Glomerular endothelial cell (primary cell): ENCODE measurements around the gene DDX1. TPM values are rescaled to one million over a fixed set of nuclear protein-coding genes. Genes with fewer than 3 reads are reported as not detected.

Source experiments
- DNase-seq: peaks from one replicate; pipeline ENCODE4 v3.0.0-alpha.2; 2011; ENCODE audit warnings: low read depth, low spot score; ENCODE audit errors: extremely low read depth
- total RNA-seq: library from RNA; depleted of rRNA; stranded (reverse); fragments of >200 nt; gene quantifications from 2 replicates; pipeline ENCODE4 v1.2.3, GENCODE V29; 2015

The DDX1 gene
- total RNA-seq, 1 donor from 2014 or later, result 65.9 TPM

- no peak for DNase-seq
Observed at GRCh38 chr2:15658911-15659310, 67.2 kb downstream of the DDX1 start.

DNA sequence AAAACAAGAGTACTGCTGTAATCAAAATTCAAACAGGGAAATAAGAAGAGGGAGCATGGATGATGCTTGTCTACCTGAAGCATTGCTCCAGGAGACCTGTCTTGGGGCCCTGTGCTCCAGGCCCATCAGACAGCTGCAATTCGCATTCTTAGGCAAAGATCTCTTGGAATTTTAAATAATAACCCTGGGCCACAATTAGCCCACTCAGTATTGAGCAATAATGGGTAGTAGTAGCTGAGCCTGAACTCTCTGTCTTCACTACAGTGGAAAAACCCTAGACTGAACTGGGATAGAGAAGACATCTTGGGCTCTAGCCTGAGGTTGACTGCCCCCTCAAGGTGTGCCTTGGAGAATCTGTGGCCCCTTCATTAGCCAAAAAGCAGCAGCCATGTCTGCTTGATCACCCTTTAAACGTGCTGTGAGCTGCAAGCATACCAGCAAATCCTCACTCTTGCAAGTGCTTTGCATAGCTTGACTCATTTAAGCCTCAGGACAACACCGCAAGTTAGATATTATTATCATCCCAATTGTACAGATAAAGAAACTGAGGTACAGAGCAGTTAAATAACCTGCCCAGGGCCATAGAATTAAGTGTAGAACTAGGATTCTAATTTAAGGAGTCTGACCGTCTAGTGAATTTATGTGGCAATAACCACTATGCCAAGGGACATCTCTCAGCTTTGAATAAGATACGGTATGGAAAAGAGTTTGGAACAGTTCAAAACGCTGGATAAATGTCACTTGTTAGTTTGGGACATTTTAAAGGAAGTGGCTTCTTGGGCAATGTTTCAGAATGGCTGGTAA is 69.0 kb downstream of the DDX1 start:
- no peak for DNase-seq

- DNase-seq, result no peak
Observed at GRCh38 chr2:15661295-15661569, 69.6 kb downstream of the DDX1 start.

DNA sequence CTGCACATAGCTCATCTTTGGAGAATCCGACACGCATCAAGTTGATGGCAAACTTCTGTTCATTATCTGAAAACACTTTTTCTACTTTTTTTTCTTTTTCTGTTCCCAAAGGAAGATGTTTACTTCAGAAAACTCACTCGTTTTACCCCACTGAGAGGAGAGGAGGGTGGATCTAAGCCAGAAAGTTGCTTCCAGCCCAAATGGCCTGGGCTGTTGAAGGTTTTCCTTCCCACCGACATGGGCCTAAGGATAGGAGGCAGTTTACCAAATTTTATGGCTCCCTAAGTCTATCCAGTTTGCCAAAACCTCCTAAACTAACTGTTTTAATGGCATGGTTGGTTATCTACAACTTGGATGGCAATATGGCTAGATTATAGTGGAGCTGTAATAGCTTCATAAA is 70.4 kb downstream of the DDX1 start:
- DNase-seq, result no peak

DNA sequence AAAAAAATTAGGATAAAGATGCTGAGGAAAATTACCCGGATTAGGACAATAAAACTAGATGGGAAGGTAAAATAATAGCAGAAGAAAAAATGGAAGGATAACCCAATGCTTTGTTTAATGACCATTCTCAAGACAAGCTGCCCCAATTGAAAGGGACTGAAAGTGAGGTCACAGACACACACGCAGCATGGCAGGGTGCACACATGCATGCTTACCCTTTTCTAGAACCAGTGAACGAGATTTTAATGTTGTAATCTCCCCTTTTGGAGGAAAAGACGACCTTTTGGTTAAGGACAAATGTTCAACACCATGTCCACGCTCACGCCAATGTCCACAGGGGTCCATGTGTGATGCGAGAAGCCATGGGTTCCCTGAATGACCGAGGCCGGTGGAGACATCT is 70.9 kb downstream of the DDX1 start:
- no peak for DNase-seq

DNA sequence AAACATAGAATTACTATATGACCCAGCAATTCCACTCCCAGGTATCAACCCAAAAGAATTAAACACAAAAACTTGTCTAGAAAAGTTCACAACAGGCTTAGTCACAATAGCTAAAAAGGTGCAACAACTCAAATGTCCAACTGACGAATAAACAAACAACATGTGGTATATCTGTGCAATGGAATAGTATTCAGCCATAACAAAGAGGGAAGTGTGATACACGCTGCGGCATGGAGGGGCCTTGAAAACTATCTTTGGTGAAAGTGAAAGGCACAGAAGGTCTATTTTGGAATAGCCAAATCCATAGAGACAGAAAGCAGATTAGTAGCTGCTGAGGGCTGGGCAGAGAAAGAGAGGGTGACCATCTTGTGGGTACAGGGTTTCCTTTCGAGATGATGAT is 72.1 kb downstream of the DDX1 start:
- DNase-seq, result no peak

DNA sequence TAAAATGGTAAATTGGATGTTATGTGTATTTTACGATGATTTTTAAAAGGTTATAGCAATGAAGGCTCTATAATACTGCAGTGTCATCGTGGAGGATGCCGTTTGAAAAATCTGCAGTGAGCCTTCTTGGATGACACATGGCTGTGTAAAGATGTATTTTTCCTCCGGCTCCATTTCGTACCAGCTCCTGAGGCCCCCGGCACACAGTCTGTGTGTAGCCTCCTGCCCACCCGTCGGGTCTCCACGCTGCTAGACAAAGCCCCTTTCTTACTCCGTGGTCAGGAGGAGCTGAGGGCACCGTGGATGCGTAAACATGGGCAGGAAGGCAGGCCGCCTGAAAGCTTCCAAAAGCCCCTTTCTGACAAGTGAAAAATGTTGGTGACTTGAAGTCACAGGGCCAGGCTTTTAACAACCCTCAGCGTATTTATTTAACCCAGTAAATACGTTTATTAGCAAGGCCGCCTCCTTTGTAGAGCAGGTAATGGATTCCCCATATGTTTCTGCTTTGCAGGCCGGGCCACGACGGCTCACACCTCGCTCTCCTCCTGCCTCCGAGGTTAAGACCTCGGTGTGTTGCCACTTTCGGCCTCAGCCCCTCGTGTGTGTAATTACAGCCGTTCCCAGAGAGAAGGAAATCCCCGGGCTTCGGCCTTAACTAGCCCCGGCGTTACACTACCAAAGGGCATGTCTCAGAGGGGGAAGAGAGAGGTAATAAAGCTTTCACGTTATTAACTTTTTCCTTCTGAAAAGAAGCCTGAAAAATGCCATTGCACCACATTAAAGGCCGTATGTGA is 72.8 kb downstream of the DDX1 start:
- no peak for DNase-seq

DNA sequence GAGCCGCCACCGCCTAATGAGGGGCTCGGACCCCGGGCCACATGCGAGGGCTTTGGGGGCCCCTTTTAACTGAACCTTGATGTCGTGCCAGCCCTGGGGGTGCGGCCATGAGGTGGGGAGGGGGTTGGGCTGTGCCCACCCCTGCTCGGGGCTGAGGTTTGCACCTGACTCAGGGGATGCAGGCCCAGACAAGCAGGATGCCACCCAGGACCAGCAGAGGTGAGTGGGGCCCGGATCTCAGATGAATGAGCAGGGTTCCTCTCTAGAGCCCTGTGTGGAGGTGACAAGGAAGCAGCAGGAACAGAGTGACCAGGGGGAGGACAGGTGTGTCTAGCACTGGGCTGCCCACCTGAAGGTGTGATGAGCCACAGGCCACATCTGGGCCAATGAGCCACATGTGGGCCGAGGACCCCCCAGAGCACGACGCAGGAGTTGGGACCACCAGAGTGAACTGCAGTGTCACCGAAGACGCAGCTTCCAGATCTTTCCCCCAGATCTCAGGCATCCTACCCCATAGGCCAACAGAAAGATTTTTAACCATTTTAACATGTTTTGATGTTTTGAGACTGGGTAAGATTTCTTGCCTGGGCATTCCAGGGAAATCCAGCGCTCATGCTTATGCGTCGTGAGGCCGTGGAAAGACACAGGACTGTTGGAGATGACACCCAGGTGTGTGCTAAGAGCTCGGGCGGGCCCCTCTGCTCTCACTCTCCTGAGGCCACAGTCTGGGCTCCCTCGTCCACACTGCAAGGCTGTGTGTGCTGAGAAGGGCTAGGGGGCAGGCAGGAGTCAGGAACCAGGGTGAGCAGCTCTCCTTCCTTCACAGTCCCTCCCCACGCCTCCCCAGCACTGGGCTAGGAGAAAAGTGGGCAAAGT is 73.6 kb downstream of the DDX1 start:
- DNase-seq, result no peak

GRCh38 chr2:15665943-15666460 is 74.3 kb downstream of the DDX1 start:
- DNase-seq, result no peak

DNA sequence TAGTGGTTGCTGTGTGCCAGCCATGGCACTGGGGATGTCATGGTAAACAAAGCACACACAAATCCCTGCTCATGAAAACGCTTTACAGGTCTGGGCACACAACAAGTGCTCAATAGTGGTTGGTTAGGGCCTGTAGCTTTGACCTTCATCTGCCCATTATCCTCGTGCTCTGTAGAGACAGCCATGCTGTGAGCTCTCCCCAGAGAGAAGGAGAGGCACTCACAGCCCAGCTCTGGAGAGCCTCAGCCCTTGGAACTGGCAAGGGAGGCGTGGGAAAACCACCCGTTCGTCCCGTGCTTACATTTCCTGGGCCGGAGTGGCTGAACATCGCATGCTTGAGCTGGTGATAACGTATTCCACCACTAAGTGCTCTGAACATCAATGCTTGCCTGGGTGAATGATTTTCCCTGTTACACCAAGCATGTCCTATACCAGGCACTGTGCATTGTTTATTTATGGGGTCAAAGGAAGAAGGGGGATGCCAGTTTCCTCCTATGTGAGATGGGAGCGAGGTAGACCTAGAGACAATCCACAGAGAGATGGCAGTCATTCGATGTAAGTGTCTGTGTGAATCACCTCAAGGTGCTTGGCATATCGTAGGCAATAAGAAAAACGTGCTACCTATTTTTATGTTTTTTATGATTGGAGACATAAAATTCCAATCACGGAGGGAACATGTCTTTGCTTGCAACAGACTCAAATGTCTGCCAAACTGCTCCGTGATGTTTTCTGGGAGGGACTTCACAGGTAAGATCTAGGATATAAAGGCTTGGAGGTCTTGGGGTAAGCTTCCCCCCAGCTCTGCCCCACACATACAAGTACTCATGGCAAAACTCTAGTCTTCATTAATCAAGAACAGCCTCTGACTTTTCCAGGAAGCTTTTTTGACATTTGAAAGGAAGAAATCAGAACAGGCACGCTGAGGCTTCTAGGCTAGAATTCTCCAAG is 75.5 kb downstream of the DDX1 start:
- DNase-seq, result no peak

DNA sequence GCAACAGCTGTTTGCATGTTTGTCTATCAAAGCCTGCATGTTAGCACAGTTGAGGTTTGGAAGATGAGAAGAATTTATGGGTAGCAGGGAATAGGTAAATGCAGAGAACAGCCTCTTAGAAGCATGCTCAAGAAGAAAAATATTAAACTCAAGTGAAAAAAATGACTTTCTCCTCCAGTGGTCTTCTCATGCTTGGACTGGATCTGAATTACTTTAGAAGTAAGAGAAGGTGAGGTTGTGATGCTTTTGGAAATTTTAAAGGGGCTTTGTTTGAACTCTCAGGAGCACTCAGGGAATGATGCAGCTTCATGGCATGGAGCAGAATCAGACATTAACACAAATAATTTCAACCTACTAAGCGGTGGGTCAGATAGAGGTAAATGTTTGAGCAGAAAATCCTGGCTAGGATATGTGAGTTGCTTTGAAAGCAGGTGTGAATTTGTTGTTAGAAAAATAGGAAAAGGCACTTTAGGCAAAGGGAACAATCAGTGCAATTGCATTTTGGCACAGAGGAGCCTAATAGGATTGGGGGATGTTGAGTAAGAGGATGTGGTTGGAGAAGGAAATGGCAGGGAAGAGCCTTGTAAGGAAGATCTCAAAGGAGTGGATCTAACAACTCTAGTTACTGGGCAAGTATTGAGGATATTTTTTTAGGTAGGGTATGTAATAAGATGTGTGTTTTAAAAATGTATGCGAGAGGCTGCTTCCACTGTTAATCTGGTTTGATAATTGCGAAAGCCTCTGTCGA is 76.3 kb downstream of the DDX1 start:
- DNase-seq, result no peak

- no peak for DNase-seq
Observed at GRCh38 chr2:15668611-15669305, 77.1 kb downstream of the DDX1 start.

GRCh38 chr2:15669375-15669910 is 77.8 kb downstream of the DDX1 start:
- no peak for DNase-seq

DNA sequence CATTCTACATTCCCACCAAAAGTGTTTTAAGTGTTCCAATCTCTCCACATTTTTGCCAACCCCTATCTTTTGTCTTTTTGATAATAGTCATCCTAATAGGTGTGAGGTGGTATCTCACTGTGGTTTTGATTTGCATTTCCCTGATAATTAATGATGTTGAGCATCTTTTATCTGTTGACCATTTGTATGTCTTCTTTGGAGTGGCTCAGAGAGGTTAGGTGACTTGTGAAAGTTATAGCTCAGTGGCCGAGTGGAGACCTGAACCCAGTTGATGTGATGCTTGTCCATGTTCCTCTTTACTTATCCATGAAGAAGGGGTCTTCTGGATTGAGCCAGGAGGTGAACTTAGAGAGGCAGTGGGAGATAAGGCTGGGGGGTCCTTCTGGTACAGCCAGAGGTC is 78.8 kb downstream of the DDX1 start:
- DNase-seq, result no peak

DNA sequence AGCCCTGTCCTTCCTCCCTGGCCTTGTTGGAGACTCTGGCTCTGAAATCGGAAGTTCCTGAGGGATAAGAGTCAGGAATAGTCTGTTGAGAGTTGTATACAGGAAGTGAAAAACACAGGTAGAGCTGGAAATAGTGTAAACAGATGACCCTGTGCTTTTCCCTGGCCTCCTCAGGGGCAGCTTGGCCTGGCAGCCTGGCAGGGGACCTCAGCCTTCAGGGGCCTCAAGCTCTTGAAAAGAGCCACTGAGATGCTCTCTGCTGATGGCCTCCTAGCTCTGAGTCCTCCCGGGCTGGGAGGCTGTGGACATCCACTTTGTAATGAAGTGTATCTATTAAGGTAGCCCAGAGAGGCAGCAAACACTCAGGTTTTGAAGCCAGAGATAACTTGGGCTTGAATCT is 79.3 kb downstream of the DDX1 start:
- DNase-seq, result no peak

GRCh38 chr2:15671409-15671808 is 79.7 kb downstream of the DDX1 start:
- no peak for DNase-seq

GRCh38 chr2:15671842-15672815 is 80.5 kb downstream of the DDX1 start:
- no peak for DNase-seq
